GM20000 (cell line): ENCODE results near the gene ALX4.
A peak's percentile ranks its signal among the peaks of the same experiment; 100 is the strongest.

ENCODE experiments used
- DNase-seq: peaks from one replicate; pipeline ENCODE4 v3.0.0; 2012; ENCODE audit warnings: low spot score
- TF ChIP-seq, protein P1 (sequence below): IDR thresholded peaks from 2 replicates; pipeline ENCODE4 v1.5.1; 2012; ENCODE audit warnings: mild to moderate bottlenecking, control low read depth; ENCODE audit errors: extremely low read depth, missing control alignments

ALX4 gene

DNA sequence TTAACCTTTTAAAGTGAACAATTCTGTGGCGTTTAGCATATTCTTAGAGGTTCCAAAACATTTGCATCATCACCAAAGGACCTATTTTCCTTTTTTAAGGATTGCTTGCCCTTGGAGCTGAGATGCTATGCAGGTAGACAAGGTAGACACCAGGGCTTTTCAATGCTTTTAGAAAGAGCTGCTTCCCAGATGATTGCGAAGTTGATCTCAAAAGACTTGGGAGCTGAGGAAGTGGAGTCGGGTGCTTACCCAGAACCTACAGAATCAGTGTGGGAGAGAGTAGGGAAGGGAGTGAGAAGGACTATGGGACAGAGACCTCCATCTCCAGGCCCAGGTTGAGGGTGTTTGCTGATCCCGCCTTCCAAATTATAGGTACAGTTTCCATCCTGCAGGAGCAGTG, 11.1 kb upstream of the ALX4 start:
- TF ChIP-seq, protein P1, sequence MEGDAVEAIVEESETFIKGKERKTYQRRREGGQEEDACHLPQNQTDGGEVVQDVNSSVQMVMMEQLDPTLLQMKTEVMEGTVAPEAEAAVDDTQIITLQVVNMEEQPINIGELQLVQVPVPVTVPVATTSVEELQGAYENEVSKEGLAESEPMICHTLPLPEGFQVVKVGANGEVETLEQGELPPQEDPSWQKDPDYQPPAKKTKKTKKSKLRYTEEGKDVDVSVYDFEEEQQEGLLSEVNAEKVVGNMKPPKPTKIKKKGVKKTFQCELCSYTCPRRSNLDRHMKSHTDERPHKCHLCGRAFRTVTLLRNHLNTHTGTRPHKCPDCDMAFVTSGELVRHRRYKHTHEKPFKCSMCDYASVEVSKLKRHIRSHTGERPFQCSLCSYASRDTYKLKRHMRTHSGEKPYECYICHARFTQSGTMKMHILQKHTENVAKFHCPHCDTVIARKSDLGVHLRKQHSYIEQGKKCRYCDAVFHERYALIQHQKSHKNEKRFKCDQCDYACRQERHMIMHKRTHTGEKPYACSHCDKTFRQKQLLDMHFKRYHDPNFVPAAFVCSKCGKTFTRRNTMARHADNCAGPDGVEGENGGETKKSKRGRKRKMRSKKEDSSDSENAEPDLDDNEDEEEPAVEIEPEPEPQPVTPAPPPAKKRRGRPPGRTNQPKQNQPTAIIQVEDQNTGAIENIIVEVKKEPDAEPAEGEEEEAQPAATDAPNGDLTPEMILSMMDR: no peak
- no peak for DNase-seq

DNA sequence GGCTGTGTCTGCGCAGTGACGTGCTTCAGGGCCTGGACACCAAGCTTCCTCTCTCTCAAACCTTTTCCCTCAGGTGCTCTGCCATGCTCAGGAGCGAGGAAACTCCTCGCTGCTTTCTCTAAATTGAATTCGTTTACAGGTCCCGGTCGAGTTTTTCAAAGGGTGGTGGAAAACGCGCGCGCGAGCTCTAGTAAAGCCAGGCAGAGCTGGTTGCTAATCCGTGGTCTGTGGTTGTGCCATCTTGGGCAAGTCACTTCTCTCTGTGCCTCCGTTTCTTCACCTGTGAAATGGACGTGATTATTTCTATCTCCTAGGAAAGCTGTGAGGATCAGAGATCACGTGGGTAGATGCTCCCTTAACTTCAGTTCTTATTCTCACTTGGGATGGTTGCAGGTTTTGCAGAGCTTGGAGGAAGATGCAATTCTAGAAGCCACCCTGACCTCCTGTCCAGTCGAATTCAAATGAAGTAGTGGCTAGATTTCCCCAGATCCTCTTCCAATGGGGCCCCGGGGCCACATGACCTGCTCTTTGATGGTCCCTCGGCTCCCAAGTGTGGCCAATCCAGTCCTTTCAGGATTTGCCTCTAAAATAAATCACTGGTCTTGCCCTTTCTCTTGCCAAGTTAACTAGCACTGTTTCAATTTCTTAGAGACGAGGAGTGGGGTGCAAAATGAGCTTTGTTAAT, 10.5 kb upstream of the ALX4 start:
- TF ChIP-seq, protein P1: no peak
- no peak for DNase-seq

DNA sequence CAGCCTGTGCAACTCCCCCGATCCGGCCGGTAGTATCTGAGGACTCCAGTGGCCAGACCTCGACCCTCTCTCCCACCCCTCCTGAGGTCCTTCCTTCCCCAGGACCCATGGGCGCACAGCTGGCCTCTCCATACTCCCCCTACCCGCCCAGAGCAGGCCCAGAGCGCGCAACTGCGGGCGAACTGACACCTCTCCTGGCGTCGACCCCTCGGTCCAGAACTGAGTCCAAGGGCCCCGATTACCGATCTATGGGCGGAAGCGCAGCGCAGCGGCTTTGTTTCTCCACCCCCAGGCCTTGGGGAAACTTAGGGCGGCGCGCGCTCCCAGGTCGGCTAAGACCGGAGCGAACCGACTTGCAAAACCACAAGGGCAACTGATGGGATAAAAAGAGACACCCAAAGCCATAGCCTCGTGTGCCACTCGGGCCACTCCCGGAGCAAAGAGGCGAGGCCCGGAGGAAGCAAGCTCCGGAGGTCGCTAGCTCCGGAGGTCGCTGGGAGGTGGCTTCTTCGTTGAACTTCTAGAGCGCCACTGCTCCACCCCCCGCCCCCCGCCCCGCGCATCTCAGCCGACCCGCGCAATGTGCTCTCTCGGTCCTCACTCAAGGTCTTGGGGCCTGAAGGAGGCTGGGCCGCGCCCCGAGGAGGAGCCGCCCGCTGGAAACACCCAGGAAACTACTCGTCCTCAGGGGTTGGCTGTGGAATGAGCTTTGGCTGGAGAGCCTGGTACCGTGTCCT, 9.8 kb upstream of the ALX4 start:
- DNase-seq: no peak
- TF ChIP-seq, protein P1: no peak

DNA sequence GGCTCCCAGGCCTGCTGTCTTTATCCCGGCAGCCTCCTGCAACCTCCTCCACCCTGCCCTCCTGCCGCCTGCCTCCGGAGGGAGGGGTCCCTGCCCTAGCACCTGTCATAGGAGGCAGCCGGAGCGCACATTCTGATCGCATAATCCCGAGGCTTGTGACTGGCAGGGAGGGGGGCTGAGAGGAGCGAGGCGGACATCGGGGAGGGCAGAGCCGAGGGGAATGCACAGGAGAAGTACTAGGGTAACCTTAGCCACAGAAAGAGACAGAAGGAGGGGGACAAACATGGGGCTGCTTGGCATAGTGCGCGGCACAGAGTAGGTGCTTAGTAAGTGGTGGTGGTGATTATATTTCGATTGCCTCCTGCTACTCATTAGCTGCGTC, 9.2 kb upstream of the ALX4 start:
- no peak for DNase-seq
- TF ChIP-seq, protein P1: no peak

DNA sequence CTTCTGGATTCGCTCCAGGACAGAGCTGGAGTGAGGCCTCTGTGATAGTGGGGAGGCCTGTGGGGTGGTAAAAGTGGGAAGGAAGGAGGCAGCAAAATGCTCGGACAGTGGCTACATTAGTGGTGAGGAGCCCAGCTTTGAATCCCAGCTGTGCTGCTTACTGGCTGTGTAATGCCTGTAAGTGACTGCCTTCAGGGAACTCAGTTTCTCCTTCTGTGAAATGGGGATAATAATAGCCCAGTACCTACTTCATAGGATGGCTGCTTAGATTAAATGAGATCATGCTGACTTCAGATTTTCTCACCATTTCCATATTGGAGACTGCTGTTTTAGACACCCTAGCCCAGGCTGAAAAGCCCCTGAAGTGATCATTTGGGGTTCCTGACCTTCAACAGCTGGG, 8.4 kb upstream of the ALX4 start:
- DNase-seq: no peak
- TF ChIP-seq, protein P1: no peak

DNA sequence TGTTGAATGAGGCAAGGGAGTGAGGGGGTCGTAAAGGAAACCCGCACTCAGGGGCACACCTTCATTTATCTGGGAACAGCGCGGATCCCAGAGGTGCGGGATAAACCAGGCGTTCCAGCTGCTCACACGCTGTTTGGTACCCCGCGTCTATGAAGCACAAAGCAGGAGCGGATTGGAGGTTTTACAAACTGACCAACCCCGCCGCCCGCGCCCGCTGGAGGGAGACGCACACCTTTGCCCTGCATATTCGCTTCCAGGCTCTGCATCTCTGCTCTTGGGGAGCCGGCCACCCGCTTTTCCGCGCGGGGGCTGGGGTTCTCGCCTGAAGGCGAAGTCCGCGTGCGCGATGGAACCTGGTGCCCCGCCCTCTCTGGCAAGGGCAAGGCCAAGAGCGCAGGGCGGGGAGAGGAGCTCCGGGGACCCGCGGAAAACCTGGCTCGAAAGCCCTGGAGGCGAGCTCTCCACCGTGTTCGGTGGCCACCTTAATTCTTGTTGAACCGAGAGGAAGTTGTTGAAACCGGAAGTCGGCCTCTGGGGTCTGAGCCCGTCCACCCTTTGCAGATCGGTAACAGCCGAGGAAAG, 6.8 kb upstream of the ALX4 start:
- TF ChIP-seq, protein P1: no peak
- peak; percentile 36 for DNase-seq

DNA sequence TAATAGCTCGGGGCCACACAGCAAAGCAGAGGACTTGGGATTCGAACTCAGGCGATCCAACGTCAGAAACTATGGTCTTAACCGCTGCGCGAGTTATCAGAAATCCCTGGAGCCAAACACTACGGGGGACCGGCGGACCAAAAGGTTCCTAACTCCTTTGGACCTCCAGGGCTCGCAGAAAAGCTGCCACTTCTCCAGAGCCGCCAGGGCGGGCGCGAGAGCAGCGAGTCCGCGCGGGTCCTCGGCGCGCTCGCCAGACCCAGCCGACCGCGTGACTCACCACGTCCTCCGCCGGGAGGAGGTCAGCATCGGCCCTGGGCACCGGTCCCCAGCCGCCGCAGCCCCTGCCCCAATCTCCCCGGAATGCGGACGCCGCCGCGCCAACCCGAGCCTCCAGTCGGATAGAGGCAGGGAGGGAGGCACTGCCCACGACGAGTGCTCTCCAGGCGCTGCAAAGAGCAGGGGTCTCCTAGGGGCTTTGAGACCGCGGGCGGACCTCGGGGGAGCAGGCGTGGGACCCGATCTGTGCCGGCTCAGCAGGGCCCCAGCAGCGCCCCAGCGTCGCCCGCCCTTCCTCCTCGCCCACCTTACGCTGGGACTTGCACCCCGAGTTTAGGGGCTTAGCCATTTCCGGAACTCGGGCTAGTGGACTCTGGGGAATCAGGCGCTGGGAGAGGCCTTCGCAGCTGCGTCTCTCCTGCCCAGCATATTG, 6.2 kb upstream of the ALX4 start:
- no peak for DNase-seq

More for the DNA sequence above, 6.2 kb upstream of the ALX4 start:
- TF ChIP-seq, protein P1: no peak
